Fibroblast of skin of left quadriceps (primary cell): Measurements from ENCODE around the gene ITGAX.
"Not testable (repeated sequence)": the region's sequence is repeated elsewhere in the genome, so short reads cannot be mapped to it uniquely, and the experiment has no call there.

Source experiments
- DNase-seq, 2 experiments: peaks; one replicate each; pipeline ENCODE4 v3.0.0-alpha.2; 2013; ENCODE audit warnings: low read depth in 2 of 2

ITGAX gene

GRCh38 chr16:31409433-31409832 lies 54.5 kb downstream of the ITGAX start:
- DNase-seq = peak in 1 of 2 experiments; percentile 4

- DNase-seq = no peak
Observed at GRCh38 chr16:31410082-31410481, 55.1 kb downstream of the ITGAX start.

- DNase-seq = no peak
Observed at GRCh38 chr16:31411024-31411844, 56.3 kb downstream of the ITGAX start.

- DNase-seq = no peak
Observed at GRCh38 chr16:31412750-31413149, 57.8 kb downstream of the ITGAX start.

GRCh38 chr16:31413381-31413780 lies 58.4 kb downstream of the ITGAX start:
- DNase-seq = no peak

GRCh38 chr16:31413943-31414342 lies 59.0 kb downstream of the ITGAX start:
- DNase-seq = no peak

GRCh38 chr16:31414706-31415105 lies 59.7 kb downstream of the ITGAX start:
- no peak for DNase-seq

GRCh38 chr16:31416371-31416770 lies 61.4 kb downstream of the ITGAX start:
- DNase-seq = no peak

GRCh38 chr16:31417036-31417435 lies 62.1 kb downstream of the ITGAX start:
- not testable (repeated sequence) for DNase-seq

GRCh38 chr16:31417916-31418315 lies 62.9 kb downstream of the ITGAX start:
- no peak for DNase-seq

- no peak for DNase-seq
Observed at GRCh38 chr16:31420037-31420436, 65.1 kb downstream of the ITGAX start.

- no peak for DNase-seq
Observed at GRCh38 chr16:31421587-31421986, 66.6 kb downstream of the ITGAX start.

GRCh38 chr16:31423241-31423640 lies 68.3 kb downstream of the ITGAX start:
- DNase-seq = no peak

GRCh38 chr16:31423801-31424200 lies 68.8 kb downstream of the ITGAX start:
- no peak for DNase-seq

- DNase-seq = no peak
Observed at GRCh38 chr16:31427441-31428278, 72.7 kb downstream of the ITGAX start.

- no peak for DNase-seq
Observed at GRCh38 chr16:31428279-31428597, 73.3 kb downstream of the ITGAX start, which contains the start of gene COX6A2. Gene COX6A2, minus strand, starts transcription at chr16:31428360. Its CDS starts 35 bp downstream, at chr16:31428325.

- DNase-seq = no peak
Observed at GRCh38 chr16:31428638-31429247, 73.8 kb downstream of the ITGAX start.

GRCh38 chr16:31429314-31429713 lies 74.3 kb downstream of the ITGAX start:
- no peak for DNase-seq

- DNase-seq = no peak
Observed at GRCh38 chr16:31429796-31430195, 74.8 kb downstream of the ITGAX start.

- no peak for DNase-seq
Observed at GRCh38 chr16:31430380-31431052, 75.5 kb downstream of the ITGAX start.
